Liver (tissue), 3 donors: Measurements from ENCODE around the gene TTC39C.

Experiments used
- GABPA ChIP-seq, 2 donors: IDR thresholded peaks in 1 of 2; conservative IDR thresholded peaks in 1 of 2; 2 replicates each; pipeline ENCODE4 v1.6.1; 2016; ENCODE audit warnings: antibody characterized with exemption in 2 of 2, mild to moderate bottlenecking in 1 of 2, moderate library complexity in 1 of 2
- TAF1 ChIP-seq: conservative IDR thresholded peaks from 2 replicates; pipeline ENCODE4 v1.6.1; 2016; ENCODE audit warnings: antibody characterized with exemption, mild to moderate bottlenecking
- YY1 ChIP-seq: IDR thresholded peaks from 2 replicates; pipeline ENCODE4 v1.6.1; 2016; ENCODE audit warnings: antibody characterized with exemption, mild to moderate bottlenecking
- TF ChIP-seq, protein P1 (sequence below): fragments of 150-350 bp; IDR thresholded peaks from 2 replicates; pipeline ENCODE4 v1.5.1; 2017; ENCODE audit warnings: improper control_type of control experiment, low read depth, low read length; ENCODE audit not compliant: missing input control
- TF ChIP-seq, protein P2 (sequence below): IDR thresholded peaks from 2 replicates; pipeline ENCODE4 v1.6.1; 2016; ENCODE audit warnings: antibody characterized with exemption
- donor health status: healthy.
- donor health status: healthy.

DNA sequence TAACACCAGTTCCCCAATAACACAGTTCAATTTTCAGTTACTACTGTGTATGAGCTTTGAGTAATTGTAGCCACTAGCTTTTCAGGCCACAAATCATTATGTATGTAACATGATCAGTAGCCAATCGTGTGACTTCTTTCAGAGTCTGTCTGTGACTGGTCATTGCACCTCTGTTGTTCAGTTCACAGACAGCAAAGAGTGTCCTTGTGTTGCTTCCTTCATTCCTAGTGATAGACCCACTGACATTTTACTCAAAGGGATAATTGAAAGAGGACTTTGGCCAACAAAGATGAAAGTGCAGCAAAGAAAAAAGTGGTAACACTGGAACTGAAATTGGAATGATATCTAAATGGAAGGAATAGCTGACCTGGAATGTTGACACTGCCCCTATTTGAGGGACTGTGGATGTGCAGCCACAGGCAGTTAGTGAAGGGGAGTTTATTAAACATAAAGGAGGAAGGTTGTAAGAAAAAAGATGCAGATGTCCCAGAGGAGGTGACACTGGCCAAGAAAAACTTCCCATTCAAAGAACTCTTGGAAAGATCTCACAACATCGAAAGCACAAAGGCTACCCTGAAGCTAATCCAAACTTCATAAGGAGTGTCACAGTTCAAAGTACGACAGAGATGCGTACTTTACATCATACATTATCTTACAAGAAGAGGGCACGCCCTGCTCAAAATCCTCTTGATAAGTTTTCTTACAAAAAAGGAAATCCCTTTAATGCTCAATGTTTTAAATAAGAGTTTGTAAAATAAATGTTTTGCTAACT, 19.3 kb downstream of the TTC39C start:
- TF ChIP-seq, protein P1, sequence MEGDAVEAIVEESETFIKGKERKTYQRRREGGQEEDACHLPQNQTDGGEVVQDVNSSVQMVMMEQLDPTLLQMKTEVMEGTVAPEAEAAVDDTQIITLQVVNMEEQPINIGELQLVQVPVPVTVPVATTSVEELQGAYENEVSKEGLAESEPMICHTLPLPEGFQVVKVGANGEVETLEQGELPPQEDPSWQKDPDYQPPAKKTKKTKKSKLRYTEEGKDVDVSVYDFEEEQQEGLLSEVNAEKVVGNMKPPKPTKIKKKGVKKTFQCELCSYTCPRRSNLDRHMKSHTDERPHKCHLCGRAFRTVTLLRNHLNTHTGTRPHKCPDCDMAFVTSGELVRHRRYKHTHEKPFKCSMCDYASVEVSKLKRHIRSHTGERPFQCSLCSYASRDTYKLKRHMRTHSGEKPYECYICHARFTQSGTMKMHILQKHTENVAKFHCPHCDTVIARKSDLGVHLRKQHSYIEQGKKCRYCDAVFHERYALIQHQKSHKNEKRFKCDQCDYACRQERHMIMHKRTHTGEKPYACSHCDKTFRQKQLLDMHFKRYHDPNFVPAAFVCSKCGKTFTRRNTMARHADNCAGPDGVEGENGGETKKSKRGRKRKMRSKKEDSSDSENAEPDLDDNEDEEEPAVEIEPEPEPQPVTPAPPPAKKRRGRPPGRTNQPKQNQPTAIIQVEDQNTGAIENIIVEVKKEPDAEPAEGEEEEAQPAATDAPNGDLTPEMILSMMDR: no peak
- no peak for TF ChIP-seq GABPA (IDR thresholded peaks at IDR 0.05 in 1 of 2, conservative IDR thresholded peaks at IDR 0.05 in 1 of 2)
- TF ChIP-seq, protein P2, sequence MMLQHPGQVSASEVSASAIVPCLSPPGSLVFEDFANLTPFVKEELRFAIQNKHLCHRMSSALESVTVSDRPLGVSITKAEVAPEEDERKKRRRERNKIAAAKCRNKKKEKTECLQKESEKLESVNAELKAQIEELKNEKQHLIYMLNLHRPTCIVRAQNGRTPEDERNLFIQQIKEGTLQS: no peak
- no peak for TF ChIP-seq TAF1
- no peak for TF ChIP-seq YY1
